IPS DF 4.7 (cell line): ENCODE data around the gene FBXL13.
"Not testable (repeated sequence)": the region's sequence is repeated elsewhere in the genome, so short reads cannot be mapped to it uniquely, and the experiment has no call there.

ENCODE experiments used
- DNase-seq: peaks from one replicate; pipeline ENCODE4 v3.0.0-alpha.2; 2013; ENCODE audit warnings: low spot score; ENCODE audit errors: extremely low read depth

Gene FBXL13

DNA sequence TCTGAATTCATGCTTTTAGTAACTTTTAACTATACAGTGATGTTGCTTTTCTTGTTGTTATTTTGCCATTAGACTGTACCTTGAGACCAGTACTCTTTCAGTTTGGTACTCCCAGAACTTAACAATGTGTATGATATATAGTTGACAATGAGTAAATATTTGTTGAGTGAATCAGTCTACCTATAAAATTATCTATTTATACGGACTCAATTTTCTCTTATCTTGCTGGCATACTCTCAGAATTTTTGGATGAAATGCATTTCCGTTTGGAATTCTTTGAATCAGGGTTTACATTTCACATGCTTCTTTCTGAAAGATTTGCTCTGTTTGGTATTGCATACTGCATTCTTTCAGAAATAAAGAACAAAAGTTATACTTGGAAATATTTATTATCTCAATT lies 209.6 kb downstream of the FBXL13 start:
- DNase-seq, result no peak

DNA sequence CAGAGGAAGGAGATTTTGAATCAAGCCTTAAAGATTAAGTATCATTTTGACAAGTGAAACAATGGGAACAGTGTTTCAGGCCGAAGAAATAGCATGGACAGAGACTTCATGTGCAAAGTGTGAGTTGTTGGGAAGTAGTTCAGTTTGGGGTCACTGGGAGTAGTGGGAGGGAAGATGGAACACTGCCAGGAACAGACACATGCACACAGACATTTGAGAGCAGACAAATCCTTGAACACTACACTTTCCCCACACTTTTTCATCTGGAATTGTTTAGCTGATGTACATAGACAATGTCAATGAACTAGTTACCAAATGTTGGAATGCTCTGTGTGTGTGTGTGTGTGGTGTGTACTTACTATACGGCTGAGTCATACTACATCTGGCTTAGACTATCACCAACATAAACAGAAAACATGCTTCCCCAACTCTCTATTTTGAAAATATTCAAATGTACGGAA lies 214.2 kb downstream of the FBXL13 start:
- no peak for DNase-seq

DNA sequence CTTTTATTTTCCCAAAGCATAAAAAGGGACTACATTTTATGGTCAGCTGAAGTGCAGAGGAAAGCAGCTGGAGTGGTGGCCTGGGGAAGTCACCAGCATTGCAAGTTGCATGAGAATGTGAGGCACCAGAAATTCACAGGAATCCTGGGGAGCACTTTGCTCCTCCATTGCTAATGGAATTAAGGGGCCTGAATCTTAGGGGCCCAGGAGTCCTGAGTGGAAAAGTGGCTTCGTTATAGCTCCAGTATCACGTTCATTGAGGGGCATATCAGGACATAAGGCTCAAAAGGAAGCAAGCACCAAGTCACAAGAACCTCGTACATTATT lies 214.8 kb downstream of the FBXL13 start:
- DNase-seq, result no peak

DNA sequence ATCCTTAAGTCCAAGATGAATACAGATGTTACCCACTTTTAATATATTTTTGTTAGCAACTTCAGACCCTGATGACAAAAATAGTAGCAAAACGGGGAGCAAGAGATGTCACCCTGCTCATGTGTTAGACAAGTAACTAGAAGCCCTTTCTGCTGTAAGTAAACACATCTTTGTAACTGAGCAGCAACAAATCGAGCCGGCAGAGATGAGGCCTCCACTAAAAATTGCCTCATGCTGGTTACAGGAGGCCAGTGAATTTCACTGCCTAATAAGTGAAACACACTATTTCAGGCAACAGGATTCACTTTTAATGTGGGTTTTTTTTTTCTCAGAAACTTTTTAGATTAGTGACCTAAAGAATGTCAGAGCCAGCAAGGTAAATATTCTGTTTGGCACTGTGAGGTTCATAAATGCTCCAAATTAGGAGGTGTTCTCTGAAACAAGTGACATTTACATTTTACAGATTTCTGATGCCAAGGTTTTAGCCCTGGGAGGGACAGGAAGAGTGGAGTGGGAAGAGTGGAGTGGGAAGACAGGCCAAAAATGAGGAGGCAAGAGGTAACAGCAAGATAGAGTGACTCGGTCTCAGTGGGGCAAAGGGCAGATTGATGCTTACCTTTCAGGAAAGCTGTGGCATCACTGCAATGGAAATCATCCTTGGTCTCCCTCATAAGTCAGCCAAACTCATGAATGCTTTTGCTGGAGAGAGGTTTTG lies 215.4 kb downstream of the FBXL13 start:
- DNase-seq, result no peak

DNA sequence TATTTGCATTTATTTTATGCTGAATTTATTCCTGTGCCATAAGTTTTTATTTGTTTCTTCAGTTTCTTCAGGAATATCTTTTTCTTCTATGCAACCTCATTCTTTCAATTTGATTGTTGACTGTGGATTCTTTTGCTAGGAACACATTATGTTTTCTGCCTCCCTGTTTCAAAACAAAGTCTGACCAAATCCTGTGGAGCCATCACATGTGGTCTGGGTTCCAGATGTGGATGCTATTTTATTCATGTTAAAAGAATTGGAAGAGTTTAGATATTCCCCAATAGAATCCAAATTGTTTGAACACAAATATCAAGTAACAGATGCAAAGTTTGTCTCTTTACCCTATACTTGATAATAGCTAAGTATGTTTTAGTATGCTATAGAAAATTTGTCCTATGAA lies 218.6 kb downstream of the FBXL13 start:
- no peak for DNase-seq

DNA sequence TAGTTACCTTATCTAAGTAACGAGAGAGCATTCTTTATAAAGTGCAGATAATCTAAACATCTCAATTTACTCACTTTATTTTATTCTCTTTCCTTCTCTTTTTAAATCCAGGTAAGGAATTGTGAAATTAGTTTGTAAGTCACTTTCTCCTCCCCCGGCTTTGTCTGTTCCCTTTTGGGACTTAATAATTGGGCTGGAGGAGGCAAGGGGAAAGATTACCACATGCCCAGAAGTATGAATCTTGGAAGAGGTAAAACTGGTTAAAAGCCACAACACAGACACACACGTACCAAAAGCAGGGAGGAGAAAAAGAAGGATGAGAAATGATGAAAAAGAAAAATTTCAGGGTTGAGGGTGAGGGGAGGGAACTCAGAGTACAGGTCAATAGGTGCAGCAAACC lies 225.1 kb downstream of the FBXL13 start:
- DNase-seq, result no peak

DNA sequence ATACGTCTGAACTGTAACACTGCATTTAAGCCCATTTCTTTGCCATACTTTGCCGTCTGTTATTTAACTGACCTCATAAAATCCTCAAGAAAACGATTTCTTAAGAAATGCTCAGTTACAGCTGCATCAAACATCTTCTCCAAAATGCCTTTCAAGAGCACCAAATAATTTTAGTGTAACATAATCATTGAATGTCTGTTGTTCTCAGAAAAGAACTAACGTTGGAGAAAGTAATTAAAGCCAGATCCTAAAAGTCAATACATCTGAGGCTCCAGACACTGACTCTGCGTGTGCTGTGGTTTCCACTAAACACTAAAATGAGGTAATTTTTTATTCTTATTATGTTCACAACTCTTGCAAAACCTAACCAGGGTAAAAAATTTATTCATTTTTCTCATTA lies 225.5 kb downstream of the FBXL13 start:
- DNase-seq, result no peak

DNA sequence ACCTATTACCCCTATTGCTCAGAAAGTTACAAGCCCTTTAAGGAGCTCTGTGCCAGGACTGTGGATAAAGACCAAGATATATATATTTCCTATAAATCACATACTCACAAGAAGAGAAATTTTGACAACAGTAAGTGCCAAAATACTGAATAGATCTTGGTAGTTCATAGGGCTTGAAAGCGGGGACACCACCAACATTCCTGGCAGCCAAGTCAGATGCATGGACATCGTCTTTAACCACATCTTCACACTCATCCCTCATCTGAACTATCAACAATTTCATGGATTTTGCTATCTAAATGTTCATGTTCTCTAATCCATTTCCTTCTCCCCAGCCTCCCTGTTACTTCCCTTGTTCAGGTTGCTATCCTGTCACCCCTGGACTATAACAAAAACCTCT lies 229.2 kb downstream of the FBXL13 start:
- DNase-seq, result no peak

DNA sequence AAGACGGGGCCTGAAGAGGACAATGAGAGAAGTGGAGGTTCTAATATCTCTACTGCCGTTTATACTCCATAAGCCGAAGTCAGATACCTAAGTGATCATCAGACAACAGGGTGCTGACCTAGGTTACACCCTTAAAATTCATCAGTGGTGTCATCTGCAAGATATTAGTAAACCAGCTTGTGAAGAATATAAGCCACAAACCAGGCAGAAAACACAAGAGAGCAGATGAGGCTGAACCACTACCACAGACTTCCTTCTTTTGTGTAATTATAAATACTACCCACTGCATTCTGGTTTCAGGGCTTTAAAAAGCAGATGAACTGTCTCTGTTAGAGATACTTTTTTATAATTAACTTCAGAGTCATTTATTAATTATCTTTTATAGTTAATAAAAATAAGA lies 230.7 kb downstream of the FBXL13 start:
- no peak for DNase-seq

DNA sequence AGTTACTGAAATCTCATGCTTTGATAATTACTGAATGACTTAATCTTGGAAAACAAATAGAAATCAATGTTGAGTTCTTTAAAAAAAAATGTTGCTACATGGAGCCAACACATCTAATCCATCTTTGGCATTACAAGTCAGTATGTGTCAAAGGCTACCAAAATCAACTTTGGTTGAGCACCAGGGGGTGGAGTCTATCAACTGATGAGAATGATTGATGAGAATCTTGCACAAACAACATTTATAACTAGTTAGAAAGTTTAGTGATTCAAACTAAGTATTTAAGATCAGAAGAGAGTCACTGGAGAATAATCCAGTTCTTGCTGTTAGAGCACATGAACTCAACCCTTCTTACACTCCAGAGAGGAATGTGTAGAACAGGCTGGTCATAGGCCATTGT lies 232.3 kb downstream of the FBXL13 start:
- no peak for DNase-seq

DNA sequence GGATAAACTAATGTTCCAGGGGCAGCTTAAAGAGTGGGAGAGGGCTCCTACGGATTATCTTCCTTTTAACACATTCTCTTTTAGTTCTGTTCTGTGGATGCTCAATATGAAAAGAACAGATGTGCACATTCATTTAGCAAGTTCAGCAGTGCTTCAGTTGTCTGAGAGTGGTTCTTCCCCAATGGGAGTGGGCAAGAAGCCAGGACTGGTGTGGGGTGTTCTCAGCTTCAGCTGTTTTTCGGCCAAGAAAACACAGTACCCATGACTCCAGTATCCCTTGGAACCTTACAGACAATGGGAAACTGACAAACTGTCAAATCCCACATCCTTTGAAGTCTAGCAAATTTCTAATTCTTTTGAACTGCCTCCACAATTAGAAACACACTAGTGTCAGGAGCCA lies 233.3 kb downstream of the FBXL13 start:
- no peak for DNase-seq

DNA sequence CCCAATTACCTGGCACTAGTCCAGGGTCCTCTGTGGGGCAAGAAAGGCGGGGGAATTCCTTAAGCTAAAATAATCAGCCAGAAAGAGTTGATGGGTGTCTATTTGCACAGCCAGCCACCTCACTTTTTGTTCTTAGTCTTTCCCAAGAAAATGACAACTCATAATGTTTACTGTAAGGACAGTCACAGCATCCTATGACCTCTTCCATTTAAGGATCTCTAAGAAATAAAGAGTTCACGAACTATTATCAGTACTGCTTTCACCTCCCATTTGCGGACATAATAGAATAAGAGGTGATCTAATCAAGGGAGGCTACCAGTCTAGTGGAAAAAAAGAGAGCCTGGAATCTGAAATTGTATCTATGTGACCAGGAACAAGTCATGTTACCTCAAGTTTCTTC lies 234.2 kb downstream of the FBXL13 start:
- no peak for DNase-seq

DNA sequence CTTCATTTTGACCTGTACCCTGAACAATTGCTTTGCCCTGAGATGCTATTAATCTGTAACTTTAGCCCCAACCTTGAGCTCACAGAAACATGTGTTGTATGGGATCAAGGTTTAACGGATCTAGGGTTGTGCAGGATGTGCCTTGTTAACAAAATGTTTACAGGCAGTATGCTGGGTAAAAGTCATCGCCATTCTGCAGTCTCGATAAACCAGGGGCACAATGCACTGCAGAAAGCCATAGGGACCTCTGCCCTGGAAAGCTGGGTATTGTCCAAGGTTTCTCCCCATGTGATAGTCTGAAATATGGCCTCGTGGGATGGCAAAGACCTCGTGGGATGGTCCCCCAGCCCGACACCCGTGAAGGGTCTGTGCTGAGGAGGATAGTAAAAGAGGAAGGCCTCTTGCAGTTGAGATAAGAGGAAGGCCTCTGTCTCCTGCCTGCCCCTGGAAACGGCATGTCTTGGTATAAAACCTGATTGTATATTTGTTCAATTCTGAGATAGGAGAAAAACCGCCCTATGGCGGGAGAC lies 236.0 kb downstream of the FBXL13 start:
- DNase-seq, result not testable (repeated sequence)

DNA sequence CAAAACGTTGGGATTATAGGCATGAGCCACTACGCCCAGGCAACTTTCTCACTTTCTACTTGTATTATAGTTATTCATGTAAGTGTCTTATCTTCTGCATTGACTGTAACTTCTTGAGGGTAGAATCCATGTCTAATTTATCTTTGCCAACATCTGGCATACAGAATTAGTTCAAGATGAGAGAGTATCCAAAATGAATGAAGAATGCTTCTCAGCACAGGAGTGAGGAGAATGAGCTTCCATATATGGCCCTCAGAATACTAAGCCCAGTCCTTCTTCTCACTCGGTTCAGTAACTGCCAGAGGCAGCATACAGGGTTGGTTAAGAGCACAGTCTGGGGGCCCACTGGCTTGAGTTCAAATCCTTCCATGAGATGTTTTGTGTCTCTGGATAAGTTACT lies 236.8 kb downstream of the FBXL13 start:
- no peak for DNase-seq

DNA sequence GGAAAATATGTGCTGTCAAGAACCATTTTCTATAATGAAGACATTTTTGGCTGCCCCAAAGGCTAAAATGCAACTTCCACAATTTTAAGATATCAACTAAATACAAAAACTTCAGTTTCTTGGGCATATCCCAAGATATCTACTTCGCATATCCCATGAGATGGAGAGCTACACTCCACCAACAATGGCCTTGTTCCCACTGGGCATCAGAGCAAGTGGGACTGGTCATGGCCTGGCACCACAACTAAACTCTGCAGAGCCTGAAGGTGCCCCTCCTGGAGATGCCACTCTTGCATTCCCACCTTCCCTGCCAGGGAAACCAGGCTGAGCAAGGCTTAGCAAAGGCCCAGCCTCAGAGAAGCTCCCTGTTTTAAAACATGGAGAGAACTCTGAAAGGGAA lies 237.6 kb downstream of the FBXL13 start:
- no peak for DNase-seq

DNA sequence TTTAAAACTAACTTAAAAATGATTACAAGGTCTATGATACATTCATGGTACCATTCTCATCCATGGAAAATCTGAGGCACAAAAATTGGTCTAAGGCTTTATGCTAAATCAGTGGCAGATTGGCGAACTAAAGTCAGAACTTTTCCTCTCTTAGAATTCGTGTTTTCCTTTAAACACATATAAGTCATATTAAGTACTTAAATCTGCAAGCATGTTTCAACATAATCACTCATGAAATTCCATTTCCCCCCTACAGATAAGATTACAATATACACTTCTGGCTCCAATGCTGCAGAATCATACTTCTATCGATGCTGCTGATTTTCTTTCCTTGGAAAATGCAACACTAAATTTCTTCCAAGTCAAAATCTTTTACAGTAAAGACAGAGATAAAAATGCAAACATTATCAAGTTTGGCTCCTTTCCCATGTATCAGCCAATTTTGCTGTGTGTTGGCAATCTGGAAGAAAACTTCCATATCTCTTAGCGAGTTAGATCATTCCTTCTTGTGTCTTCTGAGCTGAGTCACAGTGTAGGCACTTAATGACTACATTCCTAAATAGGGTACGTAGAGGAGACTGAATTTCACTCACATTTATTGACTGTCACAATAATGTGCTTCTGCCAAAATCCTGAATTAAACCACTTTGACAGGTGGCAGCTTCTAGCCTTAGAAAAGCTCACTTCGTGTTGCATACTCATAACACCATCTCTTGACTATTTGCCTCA lies 238.2 kb downstream of the FBXL13 start:
- no peak for DNase-seq

DNA sequence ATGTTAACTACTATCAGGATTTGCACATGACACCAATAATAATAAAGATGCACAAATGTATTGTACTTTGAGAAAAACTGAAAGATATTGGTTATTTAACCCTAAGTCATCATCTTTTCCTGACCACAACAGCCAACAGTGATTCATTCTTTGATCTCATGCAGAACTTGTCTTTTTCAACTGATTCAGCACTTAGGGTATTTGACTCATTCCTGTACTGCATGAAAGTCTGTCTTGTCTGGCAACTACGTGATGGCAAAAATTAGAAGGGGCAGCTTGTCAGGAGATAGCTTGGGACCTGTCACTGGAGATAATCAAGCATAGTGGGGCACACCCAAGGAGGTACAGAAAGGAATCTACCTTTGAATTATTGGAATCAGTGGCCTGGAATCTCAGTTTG lies 239.6 kb downstream of the FBXL13 start:
- DNase-seq, result no peak

DNA sequence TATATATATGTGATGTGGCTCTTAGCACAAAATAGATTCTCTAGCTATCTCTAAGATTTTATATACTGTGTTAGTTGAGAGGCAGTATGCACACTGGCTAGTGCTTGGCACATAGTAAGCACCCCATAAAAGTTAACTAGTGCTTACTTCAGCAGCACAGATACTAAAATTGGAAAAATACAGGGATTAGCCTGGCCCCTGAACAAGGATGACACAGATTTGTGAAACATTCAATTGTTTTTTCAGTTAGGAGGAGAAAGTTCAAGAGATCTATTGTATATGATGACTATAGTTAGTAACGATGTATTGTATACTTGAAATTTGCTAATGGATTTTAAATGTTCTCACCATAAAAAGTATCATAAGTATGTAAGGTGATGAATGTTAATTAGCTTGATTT lies 240.1 kb downstream of the FBXL13 start:
- DNase-seq, result no peak

DNA sequence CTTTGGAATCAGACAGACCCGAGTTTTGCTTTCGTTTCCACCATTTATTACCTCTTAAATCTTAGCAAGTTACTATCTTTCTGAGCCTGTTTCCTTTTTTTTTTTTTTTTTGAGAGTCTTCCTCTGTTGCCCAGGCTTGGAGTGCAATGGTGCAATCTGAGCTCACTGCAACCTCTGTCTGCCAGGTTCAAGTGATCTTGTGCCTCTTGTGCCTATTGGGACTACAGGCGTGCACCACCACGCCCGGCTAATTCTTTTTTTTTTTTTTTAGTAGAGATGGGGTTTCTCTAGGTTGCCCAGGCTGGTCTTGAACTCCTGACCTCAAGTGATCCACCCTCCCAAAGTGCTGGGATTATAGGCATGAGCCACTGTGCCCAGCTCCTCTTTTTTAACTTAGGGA lies 241.3 kb downstream of the FBXL13 start:
- DNase-seq, result no peak

DNA sequence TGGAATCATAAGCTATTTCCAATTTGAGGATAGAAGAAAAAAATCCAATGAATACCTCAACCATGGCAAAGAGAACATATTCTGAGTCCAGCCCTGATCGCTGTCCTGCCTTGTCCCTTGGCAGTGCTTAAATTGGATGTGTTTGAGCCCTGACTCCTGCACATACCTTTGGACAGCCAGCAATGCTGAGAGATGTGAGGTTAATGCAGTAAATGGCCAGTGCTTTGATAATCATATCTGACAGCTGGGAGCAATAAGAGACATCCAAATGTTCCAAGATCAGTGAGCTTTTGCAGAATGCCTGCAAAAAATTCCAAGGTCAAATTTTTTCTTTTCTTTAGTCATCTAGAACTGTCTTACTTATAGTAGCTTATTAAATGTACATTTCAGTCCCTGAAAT lies 241.9 kb downstream of the FBXL13 start:
- no peak for DNase-seq

DNA sequence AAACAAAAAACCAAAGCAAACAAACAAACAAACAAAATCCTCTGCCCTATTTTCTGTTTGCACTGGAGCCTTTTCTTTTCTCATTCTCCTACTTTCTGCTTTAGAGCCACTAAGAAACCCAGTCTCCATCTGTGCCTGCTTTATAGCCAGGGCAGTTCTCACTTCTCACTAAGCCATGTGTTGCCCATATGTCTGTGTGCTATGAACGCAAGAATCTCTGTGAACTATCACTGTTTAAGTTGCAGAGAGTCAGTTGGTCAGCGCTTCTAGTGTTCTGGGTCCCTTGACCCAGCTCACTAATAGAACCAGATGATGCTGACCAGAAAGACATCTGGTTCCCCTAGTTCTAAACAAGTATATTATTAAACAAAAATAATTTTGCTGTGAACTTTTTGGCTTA lies 244.4 kb downstream of the FBXL13 start:
- DNase-seq, result no peak

DNA sequence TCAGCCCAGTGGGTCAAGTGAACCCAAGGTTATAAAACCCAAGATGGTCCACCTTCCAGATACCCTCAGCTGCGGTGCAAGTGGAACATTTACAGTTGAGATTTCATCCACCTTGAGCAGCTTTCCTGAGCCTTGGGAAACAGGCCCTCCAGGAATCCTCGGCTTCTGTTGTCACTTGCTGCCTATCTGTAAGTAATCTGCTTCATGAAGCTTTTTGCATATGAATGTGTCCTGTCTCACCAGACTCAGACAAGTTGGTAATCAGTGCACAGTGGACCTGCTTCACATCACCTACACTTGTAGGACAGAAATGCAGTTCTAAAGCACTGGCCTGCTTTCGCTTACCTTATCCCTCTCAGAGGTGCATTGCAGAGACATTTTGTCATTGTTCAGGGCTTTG lies 245.5 kb downstream of the FBXL13 start:
- no peak for DNase-seq

DNA sequence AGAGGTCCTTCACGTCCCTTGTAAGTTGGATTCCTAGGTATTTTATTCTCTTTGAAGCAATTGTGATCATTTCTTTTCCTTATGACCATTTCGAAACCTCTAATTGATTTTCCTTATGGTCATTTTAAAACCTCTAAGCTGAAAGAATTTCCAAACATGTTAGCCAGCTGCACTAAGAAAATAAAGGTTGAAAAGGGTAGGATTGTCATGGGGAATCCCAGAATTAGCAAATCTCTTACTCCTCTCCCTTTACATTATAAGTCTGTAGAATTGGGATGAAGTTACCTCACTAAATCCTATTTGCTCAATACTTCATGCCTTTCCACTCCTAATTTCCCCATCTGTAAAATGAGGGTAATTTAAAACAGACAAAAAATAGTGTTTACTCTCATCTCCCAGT lies 246.3 kb downstream of the FBXL13 start:
- no peak for DNase-seq
